ENCODE results near the gene FOXI3.
"Not testable (repeated sequence)": the region's sequence is repeated elsewhere in the genome, so short reads cannot be mapped to it uniquely, and the experiment has no call there.

FOXI3 gene

DNA sequence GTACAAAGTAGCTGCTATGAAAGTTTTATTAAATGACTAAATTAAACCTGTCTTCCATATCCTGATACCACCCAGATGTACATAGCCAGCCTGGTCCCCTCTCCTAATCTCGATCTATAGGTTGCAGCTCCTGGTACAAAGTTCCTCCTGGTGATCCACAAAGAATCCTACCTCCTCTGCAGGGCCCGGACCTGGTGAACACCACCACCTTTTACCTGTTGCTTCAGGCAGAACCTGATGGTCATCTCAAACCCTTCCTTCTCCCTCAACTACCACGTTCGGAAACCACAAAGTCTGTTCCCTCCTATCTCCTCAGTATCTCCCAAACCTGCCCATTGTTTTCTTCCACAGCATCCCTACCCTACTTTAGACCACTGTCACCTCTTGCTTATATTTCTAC, 15.5 kb downstream of the FOXI3 start:
- DNase-seq = no peak

DNA sequence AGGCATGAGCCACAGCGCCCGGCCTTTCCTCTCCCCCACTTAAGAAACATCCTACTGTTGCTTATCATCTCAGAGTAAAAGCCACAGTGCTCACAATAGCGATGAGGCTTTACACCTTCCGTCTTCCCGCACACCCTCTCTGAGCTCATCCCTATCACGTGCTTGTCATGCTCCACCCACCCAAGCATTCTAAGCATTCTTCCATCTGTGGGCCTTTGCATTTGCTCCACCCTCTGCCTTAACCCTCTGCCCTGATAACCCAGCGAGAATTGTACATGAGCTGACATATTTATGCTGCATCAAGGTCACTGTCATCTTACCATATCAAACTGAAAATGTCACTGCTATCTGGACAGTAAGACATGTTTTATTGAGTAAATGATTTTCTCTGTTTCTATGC, 22.6 kb downstream of the FOXI3 start:
- no peak for DNase-seq

DNA sequence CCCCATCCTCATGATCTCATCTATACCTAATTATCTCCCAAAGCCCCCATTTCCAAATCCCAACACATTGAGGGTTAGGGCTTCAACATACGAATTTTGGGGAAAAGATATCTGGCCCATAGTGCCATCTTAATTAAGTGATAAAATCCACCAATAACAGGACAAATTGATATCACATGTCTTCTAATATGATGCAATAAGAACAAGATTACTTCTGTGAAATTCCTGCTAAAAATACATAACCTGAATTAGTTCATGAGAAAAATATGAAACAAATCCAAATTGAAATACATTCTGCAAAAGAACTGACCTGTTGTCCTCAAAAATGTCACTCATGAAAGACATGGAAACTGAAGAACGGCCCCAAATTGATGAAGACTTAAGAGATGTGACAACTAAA, 28.8 kb downstream of the FOXI3 start:
- DNase-seq = no peak

DNA sequence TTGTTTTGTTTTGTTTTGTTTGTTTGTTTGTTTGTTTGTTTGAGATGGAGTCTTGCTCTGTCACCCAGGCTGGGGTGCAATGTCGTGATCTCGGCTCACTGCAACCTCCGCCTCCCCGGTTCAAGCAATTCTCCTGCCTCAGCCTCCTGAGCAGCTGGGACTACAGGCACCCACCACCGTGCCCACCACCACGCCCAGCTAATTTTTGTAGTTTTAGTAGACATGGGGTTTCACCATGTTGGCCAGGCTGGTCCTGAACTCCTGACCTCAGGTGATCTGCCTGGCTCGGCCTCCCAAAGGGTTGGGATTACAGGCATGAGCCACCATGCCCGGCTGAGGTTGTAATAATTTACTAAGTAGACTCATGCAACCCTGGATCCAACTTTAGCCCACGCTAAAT, 33.4 kb downstream of the FOXI3 start:
- DNase-seq = not testable (repeated sequence)

DNA sequence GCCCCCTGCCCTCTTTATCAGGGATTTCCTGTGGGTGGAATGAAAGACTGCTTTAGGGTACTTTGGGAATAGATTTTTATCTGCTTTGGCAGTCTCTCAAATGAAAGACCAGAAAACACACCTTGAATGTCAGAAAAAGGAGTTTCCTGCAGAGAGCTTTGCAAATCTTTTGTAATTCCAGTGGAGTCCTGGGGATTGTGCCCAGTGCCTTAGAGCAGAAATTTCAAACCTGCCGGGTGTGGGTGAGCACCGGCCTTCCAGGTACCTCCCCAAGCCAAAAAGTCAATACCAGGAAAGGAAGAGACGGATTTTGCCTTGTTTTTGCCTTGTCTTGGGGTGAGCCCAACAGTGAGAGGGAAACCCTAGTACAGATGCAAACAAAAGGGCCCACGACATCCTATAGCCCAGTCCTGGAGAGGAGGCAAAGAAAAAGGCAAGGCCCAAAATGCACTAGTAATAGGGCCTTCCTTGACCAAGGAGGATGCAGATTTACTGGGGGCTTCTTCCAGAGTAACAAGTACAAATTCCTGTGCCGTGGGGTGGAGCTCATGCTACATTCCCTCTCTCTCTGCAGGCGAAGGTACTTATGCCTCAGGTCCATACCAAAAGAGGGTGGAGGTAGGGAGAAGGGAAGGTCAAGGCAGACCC, 36.4 kb downstream of the FOXI3 start:
- DNase-seq = no peak

DNA sequence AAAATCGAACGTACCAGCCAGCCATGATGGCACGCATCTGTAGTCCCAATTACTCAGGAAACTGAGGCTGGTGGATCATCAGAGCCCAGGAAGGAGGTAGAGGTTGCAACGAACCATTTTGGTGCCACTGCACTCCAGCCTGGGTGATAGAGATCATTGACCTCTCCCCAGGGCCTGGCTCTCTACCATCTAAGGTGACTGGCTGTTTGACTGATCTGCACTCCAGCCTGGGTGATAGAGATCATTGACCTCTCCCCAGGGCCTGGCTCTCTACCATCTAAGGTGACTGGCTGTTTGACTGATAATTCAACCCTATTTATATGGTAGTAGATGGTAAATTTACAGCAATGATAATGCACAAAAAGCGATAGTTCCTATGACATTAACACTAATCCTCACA, 43.6 kb downstream of the FOXI3 start:
- not testable (repeated sequence) for DNase-seq

DNA sequence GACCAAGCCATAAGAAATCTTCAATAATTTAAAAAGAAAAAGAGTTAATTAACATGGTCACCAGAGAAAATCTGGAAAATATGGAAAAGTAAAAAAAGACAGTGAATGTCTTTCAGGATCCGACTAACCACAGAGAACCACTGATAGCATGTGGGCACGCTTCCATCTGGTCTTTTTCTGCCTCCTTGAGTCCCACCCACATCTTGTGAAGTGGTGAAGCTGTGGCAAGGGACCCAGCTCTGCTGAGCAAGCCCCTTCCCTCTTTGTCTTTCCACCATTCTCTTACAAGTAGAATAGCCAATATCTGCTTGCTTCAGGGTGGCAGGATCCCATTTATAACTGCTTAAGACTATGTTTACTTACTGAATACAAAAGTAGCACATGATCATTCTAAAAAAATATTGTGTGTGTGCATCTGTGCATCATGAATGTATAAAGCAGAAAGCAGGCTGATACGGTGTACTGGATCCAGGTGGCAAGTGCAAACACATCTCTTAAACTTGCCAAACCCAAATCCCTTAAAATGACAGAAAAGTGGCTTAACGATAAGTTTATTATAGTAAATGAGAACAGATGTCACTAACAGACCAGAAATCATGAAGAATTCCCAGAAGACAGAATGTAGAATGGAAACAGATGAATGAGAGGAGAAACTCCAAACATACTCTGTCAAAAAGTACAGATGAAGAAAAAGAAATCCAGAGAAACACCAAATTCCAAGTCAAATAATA, 52.3 kb downstream of the FOXI3 start:
- DNase-seq = no peak

DNA sequence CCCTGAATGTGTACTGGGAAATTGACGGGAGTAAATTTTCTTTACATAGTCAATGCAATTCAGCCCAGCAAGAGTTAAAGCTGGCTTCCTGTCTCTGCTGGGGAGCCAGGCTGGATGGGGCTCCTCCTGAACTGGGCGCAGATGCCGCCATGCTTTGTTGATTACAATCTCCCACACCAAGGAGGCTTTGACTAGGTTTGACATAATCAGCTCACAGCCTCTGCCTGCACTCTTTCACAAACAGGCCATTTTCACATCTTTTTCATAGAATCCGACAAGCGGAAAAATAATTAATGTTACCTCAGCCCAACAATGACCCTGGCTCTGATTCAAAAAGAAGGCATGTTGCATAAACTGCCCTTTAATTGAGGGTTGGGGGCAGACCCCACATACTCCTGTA, 54.3 kb downstream of the FOXI3 start:
- DNase-seq = no peak
